IPS-NIHi7 (cell line): Measurements from ENCODE around the gene SOX10.

ENCODE experiments used
- DNase-seq: peaks from one replicate; pipeline ENCODE4 v3.0.0; 2012; ENCODE audit warnings: mixed read lengths; ENCODE audit errors: extremely low spot score

SOX10 gene

DNA sequence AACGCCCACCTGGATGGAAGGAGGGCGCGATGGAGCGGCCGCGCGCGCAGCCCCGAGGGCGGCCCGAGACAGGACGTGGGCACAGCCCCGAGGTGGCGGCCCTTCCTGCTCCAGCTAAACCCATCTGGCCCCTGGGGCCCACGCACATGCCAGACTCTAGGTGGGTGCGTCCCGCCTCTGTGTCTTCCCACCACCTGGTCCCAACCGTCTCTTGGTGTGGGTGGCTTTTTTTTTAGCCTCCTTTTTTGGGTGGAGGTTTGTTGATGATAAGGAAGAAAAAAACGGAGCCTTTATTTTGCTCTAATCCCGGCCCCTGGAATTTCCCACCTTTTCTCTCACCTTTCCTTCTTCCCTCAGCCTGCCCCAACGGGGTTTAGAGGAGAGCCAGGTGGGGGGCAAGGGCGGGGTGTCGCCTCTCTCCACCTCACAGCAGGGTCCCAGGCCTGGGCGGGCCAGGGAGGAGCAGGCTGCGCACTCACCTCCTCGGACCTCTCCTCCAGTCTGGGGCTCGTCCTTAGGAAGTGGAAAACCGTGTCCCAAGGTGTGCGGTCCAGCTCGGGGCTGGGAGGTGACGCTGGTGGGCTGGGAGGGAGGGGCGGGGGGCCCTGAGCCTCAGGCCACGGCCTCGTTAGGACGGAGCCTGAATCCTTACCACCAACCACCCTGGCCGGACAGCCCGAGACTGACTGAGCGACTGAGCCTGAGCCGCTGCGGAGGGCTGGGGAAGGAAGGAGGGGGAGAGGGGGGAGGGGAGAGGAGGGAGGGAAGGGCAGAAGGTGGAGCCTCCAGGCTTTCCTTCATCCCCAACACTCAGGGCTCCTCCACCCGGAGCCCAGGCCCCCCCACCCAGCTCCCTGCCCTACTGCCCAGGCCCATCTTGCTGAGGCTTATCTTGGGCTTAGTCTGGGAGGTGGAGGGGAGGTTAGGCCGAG lies at the start of gene SOX10:
Gene SOX10, minus strand, starts transcription at position 696 of the 932 bp plus-strand sequence. CDS start 771 bp downstream, outside the sequence.
- DNase-seq = peak; percentile 76

DNA sequence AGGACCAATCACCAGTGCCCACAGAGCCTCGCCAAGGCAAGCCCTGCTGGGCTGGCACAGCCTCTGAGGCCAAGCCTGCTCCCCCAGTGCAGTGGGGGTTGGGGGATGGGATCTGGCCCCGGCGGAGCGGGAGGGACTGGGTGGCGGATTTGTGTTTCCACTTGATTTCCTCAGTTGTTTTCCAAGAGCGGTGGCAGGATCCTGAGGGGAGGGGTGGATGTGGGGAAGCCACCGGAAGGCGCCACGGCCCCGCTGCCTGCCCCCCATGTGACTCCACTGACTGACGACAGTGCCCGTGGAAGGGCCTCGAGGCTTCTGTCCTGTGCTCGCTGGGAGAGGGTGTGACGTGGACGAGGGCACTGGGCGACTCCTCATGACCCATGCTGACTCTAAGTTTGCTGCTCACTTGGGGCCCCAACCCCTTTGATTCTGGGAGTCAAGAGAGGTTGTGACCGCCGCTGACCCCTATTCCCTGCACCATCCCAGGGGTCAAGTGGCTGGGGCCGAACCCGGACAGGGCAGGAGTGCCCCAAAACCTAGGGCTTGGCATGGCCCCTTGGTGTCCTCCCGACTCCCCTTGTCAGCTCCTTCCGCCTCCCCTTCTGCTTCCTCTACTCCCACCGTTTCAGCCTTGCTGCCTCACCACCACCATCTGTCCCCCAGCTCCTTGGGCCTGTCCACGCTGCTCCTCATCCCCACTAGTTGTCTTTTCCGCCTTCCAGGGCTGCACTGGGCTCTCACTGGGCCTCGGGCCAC lies 49.3 kb upstream of the SOX10 start:
- no peak for DNase-seq

DNA sequence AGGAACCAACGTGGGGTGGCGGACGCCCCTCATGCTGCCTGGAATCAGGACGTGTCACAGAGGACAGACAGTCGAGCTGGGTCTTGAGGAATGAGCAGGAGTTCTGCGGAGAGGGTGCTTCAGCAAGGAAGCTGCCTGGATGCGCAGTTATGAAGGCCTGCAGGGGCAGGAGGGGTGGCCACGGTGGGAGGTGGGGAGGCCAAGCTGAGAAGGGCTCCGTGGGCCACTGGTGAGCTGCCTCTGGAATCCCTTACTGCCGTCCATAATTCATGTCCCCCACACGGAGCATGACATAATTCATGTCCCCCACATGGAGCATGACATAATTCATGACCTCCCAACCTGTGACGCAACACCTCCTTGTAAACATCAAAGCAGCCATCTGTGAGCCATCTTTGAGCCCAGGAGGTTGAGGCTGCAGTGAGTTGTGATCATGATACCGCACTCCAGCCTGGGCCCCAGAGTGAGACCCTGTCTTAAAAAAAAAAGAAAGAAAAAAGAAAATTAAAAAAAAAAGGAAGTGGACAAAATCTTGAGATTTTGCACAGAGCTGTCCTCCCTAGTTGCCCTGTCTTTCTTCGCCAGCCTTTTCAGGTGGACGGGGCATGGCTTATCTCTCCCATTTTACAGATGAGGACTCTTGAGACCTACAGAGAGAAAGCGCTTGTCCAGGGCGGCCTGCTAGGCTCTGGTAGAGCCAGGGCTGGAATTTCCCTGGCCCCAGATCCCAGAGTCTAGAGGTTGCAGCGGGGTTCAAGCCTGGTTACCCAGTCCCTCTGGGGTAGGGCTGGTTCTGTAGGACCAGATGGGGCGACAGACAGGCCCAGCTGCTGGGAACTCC lies 48.5 kb upstream of the SOX10 start:
- no peak for DNase-seq

DNA sequence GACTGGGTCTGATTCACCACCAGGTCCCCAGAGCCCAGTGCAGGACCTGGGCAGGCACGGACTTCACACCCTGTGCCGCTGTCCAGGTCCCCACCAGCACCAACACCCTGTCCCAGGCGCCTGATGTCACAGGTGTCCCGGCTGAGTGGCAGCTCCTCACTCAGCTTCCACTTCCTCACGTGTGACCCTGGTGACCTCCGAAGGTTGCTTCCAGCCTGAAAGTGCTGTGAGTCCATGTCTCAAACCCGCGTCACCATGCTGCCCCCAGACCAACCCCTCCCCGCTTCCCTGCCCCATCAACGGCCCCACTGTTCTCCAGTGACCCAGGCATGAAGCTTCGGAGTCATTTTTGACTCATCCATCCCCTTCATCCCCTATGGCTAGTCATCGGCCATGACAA lies 47.1 kb upstream of the SOX10 start:
- no peak for DNase-seq

DNA sequence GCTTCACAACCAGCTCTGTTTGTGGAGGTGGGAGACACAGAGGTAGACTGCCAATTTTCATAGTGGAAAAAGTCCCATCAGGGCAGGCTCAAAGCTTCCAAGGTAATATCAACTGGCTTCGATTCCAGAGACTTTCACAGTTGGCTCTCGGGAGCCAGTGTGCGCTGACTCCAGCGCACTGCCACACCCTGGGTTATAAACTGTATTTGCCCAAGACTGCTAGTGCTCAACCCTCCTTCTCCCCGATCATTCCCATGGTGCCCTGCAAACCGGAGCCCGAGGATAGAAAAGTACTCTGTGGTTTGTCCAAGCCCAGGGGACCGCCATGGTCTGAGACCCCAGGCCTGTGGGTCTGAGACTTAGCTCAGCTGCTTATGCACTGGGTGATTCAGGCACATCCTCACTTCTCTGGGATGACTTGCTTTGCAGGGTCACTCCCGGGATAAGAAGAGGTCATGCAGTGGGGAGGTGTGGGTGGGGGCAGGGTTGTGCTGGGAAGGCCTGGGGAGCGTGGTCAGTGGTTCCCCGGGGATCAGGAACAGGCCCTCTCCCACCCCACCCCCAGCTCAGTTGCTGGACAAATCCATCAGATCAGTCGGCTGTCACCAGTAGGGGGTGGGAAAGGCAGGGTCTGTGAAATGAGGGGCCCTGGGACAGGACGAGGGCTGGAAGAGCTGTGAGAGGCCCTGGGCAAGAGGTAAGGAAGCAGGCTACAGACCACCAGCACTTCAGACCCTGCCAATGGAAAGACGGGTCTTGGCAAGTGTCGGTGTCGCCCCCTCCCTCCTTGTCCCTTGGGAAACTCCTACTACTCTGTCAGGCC lies 46.2 kb upstream of the SOX10 start:
- DNase-seq = no peak

DNA sequence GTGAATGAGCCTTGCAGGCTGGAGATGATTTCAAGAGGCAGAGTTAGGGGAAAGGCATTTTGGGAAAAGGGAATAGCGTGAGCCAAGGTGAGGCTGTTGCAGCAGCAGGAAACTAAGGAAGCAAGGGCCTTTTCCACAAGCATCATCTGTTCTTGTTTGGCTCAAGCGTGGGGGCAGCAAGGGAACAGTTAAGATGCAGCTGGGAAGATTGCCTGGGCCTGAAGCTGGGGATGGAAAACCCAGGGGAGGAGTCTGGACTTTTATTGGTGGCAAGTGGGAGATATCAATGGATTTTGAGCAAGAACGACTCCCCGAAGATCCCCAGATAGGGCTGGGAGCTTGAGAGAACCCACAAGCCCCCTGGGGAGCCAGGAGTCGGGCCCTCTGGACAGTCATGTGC lies 45.5 kb upstream of the SOX10 start:
- DNase-seq = no peak

DNA sequence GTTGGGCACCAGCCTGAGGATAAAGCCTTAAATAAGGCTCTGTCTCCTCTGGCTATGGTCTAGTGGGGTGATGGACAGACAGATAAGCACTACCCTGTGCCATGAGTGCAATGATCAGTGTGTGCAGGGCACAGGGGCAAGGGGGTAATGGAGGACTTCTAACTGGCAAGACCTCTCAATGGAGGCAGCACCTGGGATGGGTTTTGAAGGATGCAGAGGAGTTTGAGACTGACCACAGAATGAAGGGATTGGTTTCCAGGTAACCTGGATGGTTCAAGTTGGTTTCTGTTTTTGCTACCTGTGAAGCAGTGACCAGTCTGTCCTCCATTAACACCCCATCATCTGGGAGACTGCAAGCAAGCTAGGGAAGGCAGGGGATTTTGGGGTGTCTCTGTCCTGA lies 45.0 kb upstream of the SOX10 start:
- DNase-seq = no peak

DNA sequence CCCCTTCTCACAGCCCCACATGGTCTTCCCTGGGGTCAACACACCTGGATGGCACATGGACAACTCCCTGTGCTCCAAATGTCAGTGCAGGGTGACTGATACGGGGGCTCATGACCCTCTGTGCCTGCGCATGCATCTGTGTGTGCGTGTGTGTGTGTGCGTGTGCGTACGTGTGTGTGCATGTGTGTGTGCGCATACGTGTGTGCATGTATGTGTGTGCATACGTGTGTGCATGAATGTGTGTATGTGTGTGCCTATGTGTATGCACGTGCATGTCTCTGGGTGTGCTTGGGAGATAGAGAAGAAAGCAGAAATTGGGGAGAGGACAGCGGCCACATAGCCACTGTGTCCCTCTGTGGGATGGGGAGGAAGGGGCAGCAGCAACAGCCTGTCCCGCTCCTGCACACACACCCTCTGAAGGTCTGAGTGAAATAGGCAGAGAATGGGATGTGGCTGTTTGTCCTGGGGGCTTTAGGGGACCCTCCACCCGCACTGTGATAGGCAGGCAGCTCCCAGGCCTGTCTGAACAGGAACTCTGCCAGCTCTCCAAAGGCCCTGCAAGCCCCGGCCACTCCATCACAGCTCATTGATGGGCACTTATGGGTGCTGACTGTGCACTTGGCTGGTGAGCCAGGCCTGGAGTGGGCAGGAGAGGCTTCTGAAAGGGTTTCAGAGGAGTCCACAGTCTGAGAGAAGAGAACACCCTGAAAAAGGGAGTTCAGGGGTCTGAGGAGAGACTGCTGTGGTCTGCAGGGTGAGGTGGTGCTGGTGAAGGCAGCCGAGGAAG lies 44.2 kb upstream of the SOX10 start:
- DNase-seq = no peak

DNA sequence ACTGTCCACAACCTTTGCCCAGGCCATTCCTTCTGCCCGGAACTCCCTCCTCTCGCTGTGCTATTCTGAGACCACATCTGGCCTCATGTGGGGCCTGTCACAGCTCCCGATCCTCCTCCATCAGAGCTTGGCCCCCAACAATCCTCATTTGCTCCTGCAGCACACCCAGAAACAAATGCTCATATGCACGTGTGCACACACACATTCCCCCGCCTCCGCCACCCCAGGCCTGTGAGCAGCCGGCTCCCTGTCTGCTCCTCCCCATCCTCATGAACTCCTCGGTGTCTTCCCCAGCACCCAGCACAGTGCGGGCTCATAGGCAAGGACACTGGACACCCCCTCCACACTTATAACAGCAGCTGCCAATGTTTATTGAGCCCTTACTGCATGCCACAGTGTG lies 43.1 kb upstream of the SOX10 start:
- DNase-seq = no peak

DNA sequence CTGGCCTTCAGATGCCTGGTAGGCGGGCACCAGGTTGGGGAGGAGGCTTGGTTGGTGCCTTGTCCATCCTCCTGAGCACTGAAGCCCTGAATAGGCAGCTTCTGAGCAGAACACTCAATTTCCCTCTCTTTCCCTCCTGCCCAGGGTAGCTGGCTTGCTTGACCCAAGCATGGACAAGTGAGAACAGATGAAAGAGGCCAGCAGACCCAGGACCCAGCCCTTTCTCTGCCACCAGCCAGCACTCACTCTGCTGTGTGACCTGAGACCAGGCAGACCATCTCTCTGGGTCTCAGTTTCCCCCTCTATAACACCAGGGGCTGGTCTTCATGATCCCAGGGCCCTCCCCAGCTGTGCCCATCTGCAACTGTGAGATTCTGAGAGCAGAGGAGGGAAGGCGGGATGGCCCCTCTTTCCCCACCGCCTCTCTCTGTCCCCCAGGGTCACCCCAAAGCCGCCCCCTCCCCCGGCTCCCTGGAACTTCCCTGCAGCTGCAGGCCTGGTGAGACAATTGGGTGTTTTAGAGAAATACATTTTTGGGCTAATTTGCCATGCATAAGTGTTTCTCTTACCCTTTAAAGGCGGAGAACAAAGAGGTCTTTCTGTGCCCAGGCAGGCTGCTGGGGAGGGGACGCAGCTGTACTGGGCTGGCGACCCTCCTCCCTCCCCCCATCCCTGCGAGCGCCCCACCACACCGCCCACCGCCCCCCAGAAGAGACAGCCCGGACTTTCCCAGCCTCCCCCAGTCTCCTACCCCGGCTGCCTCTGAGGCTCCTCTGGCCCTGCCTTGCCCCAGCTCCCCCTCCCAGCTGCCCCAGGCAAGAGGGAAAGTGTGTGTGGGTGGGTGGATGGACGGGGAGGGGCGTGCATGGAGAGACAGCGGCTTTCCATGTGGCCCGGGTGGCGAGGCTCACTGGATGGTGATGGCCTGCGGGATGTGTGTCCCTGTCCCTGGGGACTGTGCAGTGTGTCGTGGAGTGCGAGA lies 42.1 kb upstream of the SOX10 start:
- no peak for DNase-seq

DNA sequence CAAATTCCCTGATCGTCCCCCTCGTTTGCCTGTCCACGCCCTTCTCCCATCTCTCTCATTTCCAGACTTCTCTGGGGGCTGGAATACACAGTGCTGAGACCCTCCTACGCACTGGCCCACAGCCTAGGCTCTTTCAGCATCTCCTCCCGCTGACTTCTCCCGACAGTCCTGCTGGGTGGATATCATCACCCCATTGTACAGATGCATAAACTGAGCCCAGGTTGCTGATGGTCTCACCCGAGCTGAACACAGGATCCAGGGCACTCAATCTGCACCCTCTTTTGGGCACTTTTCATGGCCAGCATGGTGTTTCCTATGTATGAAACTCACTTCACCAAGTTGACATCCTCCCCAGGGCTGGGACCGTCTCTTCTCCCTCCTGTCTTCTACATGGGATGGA lies 41.2 kb upstream of the SOX10 start:
- no peak for DNase-seq

DNA sequence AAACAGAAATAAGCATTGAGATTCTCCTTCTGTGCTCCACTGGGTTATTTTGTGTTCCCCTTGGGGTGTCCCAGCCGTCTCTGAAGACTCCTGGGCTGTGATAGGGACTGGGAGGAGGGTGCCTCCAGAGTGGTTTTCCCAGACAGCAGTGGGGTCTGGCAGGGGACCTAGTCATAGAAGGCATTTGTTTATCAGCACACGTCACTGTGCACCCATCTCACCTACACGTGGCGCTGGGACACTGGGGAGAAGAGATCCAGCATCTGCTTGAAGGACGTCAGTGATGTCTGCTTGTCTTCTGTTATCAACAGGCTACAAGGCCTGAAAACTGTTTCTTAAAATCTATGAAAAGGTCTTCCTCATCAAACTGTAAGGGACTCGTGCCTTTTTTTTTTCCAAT lies 38.7 kb upstream of the SOX10 start:
- no peak for DNase-seq

DNA sequence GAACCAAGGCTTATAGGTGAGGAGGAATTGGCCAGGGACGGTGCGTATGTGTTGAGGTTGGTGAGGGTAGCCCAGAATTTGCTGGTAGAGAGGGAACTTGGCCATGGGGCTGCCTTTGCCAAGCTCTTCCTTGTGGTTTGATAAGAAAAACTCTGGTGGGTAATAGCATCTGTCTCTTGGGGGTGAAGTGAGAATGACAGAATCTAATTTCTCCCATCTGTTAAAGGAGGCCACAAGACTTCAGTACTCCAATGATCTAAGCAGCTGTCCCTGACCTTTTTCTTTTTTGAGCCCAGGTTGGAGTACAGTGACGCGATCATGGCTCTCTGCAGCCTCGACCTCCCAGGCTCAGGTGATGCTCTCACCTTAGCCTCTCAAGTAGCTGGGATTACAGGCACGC lies 36.9 kb upstream of the SOX10 start:
- no peak for DNase-seq

DNA sequence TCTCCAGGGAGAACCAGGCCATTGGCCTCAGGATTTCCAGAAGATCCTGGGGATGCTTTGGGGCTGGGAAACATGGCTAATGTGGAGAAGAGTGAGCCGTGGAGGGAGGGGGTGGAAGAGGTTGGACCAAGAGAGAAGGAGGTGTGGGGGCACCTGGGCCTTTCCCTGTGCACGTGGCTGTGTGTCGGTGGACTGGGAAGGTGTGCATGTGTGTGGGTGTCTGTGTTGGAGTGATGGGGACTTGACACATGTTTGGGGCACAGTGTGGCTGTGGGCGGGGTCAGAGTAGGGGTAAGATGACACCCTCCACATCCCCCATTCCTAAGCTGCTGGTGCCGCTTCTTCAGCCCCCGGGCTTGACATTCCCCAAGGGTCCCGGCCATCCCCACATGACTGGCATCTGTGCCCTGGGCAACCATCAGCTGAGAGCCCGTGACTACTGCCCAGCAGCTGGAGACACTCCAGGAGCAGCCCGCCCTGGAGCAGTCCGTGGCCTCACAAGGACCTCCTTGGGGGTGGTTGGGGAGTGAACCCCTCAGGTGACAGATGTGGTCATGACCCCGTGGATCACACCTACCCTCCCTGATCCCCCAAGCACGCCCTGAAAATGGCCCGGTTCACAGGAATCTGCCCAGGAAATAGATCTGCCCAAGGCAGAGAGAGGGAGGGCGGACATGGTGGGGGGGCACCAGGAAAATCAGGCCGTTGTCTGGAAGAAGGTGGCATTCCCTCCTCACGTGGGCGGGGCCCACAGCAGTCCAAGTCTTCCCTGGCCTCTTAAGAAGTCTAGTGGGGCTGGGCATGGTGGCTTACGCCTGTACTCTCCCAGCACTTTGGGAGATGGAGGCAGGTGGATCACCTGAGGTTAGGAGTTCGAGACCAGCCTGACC lies 34.8 kb upstream of the SOX10 start:
- DNase-seq = no peak

DNA sequence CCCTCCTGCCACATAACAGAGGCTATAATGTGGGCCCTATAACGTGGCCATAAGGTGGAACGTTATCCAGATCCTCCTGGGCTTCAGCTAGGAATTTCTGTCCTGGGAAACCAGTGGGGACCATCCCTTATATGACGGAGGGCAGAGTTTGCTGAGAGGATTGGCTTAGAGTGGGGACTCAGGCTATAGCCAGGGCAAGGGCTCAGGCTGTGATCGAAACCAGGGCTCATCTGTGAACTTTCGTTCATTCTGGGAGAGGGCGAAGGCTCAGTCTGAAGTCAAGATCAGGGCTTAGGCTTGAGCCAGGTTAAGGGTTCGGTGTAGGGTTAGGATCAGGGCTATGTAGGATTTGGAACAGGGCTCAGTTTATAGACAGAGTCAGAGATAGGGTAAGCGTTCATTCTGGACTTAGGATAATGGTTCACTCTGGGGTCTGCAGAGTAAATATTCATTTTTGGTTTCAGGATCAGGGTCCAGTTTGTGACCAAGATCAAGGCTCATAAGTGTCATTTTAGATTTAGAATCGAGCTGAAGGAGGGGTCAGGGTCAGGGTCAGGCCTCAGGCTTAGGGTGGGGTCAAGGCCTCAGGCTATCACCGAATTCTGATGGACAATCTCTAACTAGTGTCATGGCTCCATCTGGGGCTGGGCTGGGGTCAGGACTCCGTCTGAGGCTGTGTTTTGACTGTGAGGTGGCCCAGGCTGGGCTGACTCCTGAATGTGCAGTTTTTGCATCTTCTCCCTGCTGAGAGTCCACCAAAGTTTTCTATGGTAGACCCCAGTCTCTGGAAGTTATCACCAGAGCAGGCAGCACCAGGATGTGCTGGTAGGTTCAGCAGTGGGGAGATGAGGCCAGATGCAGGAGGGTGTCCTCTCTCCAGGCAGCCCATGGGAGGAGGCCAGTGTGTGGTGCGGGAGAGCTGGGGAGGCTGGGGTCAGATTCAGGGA lies 33.9 kb upstream of the SOX10 start:
- no peak for DNase-seq

DNA sequence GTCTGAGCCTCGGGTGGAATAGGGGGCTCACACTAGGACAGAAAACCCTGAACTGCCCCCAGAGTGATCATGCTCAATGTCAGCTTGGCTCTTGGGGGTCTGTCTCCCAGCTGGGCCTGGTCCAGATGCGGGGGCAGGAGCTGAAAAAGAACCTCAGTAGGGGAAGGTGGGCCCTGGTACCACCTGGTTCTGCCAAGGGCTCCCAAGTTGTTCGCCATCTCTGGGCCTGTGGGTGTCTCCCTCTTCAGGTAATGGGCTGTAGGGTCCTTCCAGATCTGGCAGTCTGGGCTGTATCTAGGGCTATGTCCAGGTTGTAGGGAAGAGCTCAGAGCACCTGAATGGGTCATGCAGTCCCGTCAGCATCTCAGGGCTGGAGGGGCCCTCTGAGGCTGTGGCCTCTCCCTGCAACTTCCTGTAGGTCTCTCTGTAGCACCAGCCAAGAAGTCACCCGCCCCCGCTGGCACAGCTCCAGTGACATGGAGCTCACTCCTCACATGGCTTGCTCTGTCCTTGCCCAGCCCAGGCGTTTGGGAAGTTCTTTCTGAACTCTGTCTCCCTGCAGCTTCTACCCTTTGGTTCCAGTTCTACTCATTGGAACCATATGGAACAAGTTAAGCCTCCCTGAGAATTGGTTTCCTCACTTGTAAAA lies 33.0 kb upstream of the SOX10 start:
- DNase-seq = no peak
